Activated T-cell treated with anti-CD3 and anti-CD28 coated beads, Interleukin-2, amount 50 U/mL, for 72 hours (primary cell): ENCODE data around the gene DUSP7. TPM values are rescaled to one million over a fixed set of nuclear protein-coding genes. Genes with fewer than 3 reads are reported as not detected.

ENCODE experiments used
- ATAC-seq, 2 donors: fragments of 150-1000 bp; cut with Tn5 transposase; replicated peaks in 1 of 2; 2 replicates each; pipeline ENCODE4 v1.10.0; 2021; ENCODE audit warnings: moderate library complexity in 2 of 2, mild to moderate bottlenecking in 1 of 2
- DNase-seq, 2 donors: peaks; one replicate each; pipeline ENCODE4 v3.0.0; 2021 to 2022; ENCODE audit warnings: mixed read lengths in 1 of 2
- H3K27ac Mint-ChIP-seq: one replicate; pipeline ENCODE4 v1.8.0; 2022; ENCODE audit warnings: mild to moderate bottlenecking, moderate library complexity, mixed read lengths
- H3K27me3 Mint-ChIP-seq: one replicate; pipeline ENCODE4 v1.8.0; 2022; ENCODE audit warnings: low read depth, mixed read lengths
- H3K36me3 Mint-ChIP-seq, 2 donors: one replicate each; pipeline ENCODE4 v1.8.0; 2022; ENCODE audit warnings: mixed read lengths in 2 of 2, mild to moderate bottlenecking in 1 of 2; ENCODE audit not compliant: insufficient read depth in 2 of 2
- H3K4me1 Mint-ChIP-seq: one replicate; pipeline ENCODE4 v1.8.0; 2022; ENCODE audit warnings: low read depth, mixed read lengths
- H3K4me3 Mint-ChIP-seq, 2 donors: one replicate each; pipeline ENCODE4 v1.8.0; 2022; ENCODE audit warnings: mild to moderate bottlenecking in 2 of 2, mixed read lengths in 2 of 2, moderate library complexity in 2 of 2
- H3K9me3 Mint-ChIP-seq, 2 donors: one replicate each; pipeline ENCODE4 v1.8.0; 2022; ENCODE audit warnings: mixed read lengths in 2 of 2
- total RNA-seq, 2 donors: library from RNA; stranded (reverse); gene quantifications; one replicate each; pipeline ENCODE4 v1.2.3, GENCODE V29; 2022

DUSP7 gene
- total RNA-seq, 2 donors from 2014 or later = 12.8 to 15.7 TPM

DNA sequence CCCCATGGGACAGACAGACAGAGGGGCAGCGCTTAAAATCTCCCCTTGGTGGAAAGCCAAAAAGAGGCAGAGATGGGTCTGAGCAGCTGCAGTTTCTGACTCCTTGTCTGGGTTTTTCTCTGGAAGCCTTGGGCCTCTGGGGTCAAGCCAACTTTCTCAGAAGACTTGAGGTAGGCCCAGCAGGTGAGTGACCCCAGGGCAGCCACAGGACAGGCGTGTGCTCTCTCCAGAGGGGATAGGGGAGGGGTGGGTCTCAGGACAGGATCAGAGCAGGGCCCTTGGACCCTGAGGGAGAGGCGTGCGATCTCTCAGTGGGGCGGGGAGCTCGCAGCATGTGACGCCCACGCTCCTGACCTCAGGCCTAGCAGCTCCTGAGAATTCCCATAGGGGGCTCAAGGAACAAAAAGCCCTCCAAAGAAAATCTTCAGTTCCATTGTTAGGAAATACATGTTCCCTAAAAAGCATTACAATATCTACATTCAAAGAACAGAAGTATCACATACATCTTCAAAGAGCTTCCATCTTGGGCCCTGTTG is 34.6 kb upstream of the DUSP7 start:
- DNase-seq (no peak), ATAC-seq (no peak)
- peaks cover 21% of the 10 kb centered on the region for H3K4me1 Mint-ChIP-seq
- no peak overlapping the region for H3K27ac Mint-ChIP-seq
- peaks cover 0 to 3% of the 10 kb centered on the region in 2 donors for H3K36me3 Mint-ChIP-seq
- H3K9me3 Mint-ChIP-seq = no peaks in the 10 kb centered on the region
- H3K27me3 Mint-ChIP-seq = no peaks in the 10 kb centered on the region
- no peak overlapping the region for H3K4me3 Mint-ChIP-seq

DNA sequence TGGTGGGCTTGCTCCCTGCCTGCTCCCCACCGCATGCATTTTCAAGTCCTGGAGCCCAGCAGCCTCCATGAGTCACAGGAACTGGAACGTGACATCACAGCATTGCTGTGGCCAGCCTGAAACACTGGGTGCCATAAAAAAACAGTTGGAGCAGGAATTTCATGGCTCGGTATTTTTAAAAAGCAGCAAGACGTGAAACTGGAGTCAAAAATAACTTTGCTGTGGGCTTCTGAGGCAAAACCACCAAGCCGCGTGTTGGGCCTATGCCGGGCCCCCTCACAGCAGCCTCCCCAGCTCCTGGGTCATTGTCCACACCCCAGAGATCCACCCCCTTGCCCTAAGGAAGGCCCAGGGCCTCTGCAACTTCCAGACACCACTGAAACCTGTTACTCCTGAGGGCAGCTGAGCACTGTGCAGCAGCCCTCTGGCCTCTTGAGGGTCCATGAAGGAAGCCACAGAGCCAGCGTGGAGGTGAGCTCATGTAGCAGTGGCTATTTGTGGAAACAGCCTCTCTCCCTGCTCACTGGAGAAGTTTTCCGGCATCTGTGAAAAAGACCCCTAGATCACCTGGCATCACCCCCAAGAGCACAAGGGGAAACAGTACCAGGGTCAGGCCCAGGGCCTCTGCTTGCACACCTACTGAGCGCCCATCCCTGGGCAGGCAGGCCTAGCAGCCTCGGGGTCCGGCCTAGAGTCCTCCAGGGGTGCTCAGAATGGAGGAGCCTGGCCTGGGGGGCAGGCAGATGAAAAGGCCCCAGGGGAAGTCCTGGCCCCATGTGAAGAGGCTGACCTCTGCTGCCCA is 34.0 kb upstream of the DUSP7 start:
- H3K27me3 Mint-ChIP-seq = no peaks in the 10 kb centered on the region

DNA sequence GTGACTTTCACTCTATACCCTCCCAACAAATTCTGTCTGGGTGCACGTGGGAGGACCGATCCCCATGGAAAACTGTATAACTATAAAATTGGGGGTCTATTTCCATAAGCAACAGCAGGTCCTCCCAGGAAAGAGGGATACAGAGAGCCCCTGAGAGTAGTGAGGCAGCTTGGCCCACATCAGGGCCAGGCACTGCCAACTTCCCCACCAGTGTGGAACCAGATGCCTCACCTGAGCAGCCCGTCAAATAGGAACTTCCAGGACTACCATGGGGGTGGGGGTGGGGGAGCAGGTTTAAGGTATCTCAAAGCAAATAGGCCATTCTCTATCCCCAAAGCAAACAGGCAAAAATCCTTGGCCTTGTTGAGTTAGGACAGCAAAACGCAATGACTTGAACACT is 33.3 kb upstream of the DUSP7 start:
- no peak overlapping the region for H3K27ac Mint-ChIP-seq
- no peak for DNase-seq
- no peaks in the 10 kb centered on the region for H3K27me3 Mint-ChIP-seq

More for the DNA sequence above, 34.0 kb upstream of the DUSP7 start:
- Mint-ChIP-seq H3K36me3 (no peaks in the 10 kb centered on the region), H3K9me3 (no peaks in the 10 kb centered on the region), H3K27ac (no peak overlapping the region), H3K4me3 (no peak overlapping the region), H3K4me1 (peaks cover 27% of the 10 kb centered on the region)
- ATAC-seq = no peak
- no peak for DNase-seq

DNA sequence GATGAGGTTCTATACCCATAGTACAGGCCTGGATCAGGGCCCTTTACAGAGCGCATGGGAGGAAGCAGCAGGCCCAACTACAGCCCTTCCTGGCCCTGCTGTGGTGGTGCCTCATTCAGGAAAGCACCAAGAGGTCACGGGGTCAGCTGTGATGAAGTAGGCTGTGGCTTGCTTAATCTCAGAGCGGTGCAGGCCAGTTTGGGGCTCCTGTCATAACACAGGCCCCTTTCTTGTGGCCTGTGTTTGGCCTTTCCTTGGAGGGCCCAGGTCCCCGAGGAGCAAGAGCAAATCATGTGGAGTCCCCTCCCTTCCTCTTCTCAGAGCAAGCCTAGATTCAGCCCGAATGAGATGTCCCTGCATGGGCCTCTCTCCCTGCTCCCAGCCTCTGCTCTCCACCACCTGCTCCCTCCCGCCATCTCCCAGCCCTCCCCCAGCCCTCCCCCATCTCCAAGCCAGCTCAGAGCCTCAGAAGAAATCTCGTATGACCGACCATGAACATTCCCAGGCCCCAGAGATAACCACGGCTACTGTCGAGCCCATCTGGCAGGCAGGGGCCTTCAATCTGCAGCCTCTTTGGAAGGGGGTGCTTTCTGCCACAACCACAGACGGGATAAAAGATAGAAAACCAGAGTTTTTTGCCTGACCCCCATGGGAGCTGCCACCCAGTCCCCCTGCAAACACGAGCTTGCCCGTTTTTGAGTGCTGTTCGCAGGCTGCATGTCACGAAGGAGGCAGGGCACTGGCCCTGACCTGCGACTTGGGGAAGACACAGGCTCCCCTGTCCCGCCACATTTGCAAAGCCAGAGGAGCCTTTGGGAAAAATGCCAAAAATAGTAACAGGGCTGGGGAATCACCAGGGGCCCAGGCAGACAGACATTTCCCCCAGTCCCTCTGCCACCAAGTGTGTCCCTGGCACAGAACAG is 32.3 kb upstream of the DUSP7 start:
- Mint-ChIP-seq H3K27me3 (no peaks in the 10 kb centered on the region), H3K4me1 (peaks cover 27% of the 10 kb centered on the region), H3K36me3 (no peaks in the 10 kb centered on the region), H3K9me3 (no peaks in the 10 kb centered on the region), H3K4me3 (no peak overlapping the region), H3K27ac (no peak overlapping the region)
- ATAC-seq = no peak
- no peak for DNase-seq

More for the DNA sequence above, 33.3 kb upstream of the DUSP7 start:
- no peak for ATAC-seq
- Mint-ChIP-seq H3K9me3 (no peaks in the 10 kb centered on the region), H3K36me3 (no peaks in the 10 kb centered on the region), H3K4me3 (no peak overlapping the region), H3K4me1 (peaks cover 27% of the 10 kb centered on the region)

DNA sequence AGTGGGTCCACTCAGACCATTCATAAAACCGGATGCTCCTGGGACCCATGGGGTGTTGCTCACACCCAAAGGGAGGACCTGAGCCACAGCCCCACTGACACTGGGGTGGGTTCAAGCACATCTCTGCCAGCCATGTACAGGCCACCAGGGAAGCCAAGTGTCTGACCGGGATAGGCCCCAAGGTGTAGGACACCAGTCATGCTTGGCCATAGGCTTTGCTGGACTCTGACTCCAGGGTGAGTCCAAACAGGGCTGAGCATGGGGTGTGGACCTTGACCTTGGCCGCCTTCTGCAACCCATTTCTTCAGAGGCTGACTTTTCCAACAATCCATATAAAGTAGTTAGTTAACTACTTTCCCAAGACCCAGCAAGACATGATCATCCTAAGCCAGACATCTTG is 31.4 kb upstream of the DUSP7 start:
- DNase-seq (no peak), ATAC-seq (no peak)
- H3K9me3 Mint-ChIP-seq = no peaks in the 10 kb centered on the region
- H3K27ac Mint-ChIP-seq = no peak overlapping the region
- H3K4me3 Mint-ChIP-seq = peak overlapping the region in 1 of 2 donors; percentile 29
- H3K4me1 Mint-ChIP-seq = peaks cover 27% of the 10 kb centered on the region
- H3K36me3 Mint-ChIP-seq = no peaks in the 10 kb centered on the region
- H3K27me3 Mint-ChIP-seq = no peaks in the 10 kb centered on the region

DNA sequence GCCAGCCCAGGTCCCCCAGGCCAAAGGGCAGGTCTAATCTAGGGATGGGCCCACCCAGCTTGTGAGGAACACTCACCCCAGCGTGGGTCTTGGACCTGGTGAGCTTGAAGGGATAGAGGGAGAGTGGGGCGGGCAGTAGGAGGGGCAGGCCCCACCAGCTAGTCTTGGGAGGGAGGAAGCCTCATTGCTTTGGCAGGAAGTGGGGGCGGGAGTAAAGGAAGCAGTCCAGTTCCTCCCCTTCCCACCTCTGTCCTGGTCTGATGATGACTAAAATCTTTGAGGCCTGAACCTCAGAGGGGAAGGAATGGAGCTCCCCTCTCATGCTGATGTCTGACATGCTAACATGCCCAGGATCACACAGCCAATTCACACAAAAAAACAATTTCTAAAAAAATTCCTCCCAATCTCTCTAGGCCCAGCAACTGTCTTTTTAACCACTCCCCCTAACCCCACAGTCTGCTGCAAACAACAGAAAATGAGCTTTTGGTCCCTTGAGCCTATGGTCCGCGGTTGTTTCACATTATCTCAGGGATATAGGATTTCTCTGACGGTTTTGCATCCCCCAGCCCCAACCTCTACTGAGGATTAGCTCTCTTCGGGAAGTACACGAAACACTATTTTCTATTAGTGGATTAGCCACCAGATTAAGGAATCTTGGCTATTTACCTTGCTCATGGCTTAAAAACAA is 30.7 kb upstream of the DUSP7 start:
- H3K4me3 Mint-ChIP-seq = peak overlapping the region; percentile 29 to 51
- H3K9me3 Mint-ChIP-seq = no peaks in the 10 kb centered on the region
- peaks cover 27% of the 10 kb centered on the region for H3K4me1 Mint-ChIP-seq
- H3K27ac Mint-ChIP-seq = peak overlapping the region; percentile 19
- no peaks in the 10 kb centered on the region for H3K27me3 Mint-ChIP-seq
- no peak for DNase-seq
- peak in 1 of 2 donors; percentile 28 for ATAC-seq
- H3K36me3 Mint-ChIP-seq = no peaks in the 10 kb centered on the region

DNA sequence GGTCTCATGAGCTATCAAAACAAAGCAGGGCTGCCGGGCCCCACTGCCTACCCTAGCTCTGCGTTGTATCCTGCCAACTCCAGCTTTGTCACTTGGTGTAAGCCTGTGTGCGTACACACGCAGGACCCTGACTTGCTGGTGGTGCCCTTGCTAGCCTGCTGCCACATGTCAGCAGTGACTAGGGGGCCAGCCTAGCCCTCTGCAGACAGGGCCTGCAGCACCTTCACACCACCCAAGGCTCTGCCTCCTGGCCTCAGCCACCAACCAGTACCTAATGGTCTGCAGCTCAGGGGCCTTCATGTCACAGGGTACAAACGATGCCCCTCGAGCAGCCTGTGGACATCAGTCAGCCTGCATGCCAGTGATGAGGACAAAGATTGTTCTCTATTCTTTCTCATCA is 30.1 kb upstream of the DUSP7 start:
- Mint-ChIP-seq H3K9me3 (no peaks in the 10 kb centered on the region), H3K27ac (no peak overlapping the region)

DNA sequence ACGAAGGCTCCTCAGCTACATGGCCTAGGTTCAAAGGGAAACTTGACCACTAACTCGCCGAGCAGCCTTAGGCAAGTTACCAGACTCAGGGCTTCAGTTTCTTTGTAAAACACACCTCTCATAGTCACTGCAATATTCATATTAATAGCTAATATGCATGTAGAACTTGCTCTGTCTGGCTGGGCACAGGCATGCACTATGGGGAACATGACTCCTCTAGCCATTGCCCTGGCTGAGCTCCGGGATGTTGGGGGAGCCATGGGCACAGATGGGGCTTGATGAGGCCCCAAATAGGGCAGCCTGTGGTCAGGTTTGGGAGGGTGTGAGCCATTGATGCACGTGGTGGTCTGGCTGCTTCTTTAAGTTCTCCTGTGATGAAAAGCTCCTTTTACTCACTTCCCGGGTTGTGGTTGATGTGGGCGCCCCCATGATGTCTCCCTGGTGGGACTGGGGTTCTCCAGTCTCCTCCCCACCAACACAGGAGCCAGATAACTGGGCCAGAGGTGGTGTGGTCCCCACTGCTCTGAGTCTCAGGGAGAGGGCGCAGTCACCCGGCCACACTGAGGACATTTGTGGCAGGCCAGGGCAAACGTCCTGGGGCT is 29.4 kb upstream of the DUSP7 start:
- peak overlapping the region; percentile 10 to 51 for H3K4me3 Mint-ChIP-seq
- no peaks in the 10 kb centered on the region for H3K36me3 Mint-ChIP-seq

More for the DNA sequence above, 30.1 kb upstream of the DUSP7 start:
- no peaks in the 10 kb centered on the region for H3K36me3 Mint-ChIP-seq
- ATAC-seq = peak; percentile 23 to 36
- no peak for DNase-seq
- no peaks in the 10 kb centered on the region for H3K27me3 Mint-ChIP-seq
- peak overlapping the region; percentile 10 to 51 for H3K4me3 Mint-ChIP-seq
- peaks cover 27% of the 10 kb centered on the region for H3K4me1 Mint-ChIP-seq

DNA sequence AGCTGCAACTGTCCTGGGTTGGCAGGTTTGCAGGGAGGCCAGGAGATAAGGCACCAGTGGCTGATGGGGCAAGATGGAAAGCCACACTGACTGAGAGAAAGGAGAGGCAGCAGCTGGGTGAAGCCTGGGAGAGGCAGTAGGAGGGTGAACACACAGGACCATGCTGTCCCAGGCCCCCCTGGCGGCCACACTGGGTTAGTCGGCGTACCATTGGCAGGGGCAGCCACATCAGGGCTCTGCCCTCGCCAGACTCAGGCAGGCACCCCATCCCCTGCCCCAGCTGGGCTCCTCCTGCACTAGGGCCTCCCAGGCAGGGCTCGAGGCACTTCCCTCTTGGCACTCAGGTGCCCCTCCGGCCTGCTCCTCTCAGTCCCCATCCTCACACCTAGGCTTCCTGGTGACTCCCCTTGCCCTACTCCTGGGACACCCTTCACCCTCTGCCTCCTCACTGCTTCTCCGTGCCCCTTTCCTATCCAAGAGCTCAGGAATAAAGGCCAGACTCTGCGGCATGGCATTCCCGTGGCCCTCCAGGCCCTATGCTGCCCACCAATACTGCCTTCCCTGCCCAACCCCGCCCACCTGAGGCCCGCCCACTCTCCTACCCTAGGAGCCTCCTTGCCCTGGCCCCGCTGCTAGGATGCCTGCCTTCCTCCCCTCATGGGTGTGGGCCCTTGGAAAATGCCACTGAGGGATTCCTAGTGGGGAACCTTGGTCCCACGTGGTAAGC is 28.7 kb upstream of the DUSP7 start:
- Mint-ChIP-seq H3K27ac (no peak overlapping the region), H3K9me3 (no peaks in the 10 kb centered on the region), H3K4me1 (peaks cover 27% of the 10 kb centered on the region), H3K27me3 (no peaks in the 10 kb centered on the region), H3K36me3 (no peaks in the 10 kb centered on the region), H3K4me3 (no peak overlapping the region)
- DNase-seq (no peak), ATAC-seq (no peak)

More for the DNA sequence above, 29.4 kb upstream of the DUSP7 start:
- Mint-ChIP-seq H3K27ac (no peak overlapping the region), H3K4me1 (peaks cover 27% of the 10 kb centered on the region), H3K9me3 (no peaks in the 10 kb centered on the region), H3K27me3 (no peaks in the 10 kb centered on the region)
- DNase-seq (peak; percentile 32 to 59), ATAC-seq (peak; percentile 64 to 75)

DNA sequence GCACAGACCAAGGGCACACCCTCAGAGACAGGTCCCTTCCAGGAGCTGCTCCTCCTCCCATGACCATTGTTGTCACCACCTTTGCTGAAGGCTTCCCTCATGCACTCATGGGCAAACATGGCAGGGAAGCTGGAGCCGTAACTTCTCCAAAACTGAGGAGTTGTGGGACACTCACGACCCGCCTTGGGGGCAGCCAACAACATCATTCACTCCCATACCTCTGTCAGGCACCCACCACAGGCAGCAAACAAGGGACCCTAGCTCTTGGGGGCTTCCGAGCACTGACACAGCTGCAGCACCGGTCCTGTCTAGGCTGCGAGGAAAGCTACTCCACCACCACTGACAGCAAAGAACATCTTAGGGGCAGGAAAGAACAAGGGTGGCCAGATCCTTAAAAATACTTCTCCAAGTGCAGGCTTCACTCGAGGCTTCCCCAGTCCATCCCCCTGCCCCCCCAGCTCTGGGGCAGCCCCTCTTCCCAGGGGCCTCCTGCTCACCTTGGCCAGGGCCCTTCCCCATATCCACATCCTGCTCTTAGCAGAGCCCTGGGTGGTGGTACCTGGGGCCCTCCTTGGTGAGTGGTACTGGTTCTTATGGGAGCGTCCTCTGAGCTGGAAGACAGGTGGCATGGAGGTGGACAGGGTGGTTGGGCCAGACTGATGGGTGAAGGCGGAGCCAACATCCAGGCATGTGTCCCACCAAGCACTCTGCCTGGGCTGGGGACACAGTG is 28.0 kb upstream of the DUSP7 start:
- no peaks in the 10 kb centered on the region for H3K27me3 Mint-ChIP-seq

DNA sequence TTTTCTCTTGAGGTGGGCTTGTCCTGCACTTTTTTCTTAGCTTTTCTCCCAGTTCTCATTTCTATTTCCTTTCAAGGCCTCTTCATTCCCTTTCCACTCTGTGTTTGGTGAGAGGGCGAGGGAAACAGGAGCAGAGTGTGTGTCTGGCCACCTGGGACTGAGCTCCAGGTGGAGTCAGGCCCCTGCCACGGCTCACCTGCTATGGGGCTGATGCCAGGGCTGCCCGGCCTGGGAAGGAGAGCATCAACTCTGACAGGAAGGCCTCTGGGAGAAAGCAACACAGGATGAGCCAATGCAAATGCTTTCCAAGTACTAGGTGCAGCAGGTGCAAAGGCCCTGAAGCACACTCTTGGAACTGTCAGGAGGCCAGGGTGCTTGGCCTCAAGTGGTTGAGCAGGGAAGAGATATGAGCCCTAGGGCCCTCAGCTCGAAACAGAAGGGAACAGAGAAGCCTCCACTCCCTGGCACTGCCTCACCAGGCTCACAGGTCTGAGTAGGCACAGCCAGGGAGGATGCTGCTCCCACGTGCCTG is 27.3 kb upstream of the DUSP7 start:
- Mint-ChIP-seq H3K4me3 (no peak overlapping the region), H3K9me3 (no peaks in the 10 kb centered on the region), H3K4me1 (peaks cover 27% of the 10 kb centered on the region), H3K27ac (no peak overlapping the region), H3K27me3 (no peaks in the 10 kb centered on the region), H3K36me3 (no peaks in the 10 kb centered on the region)
- DNase-seq (no peak), ATAC-seq (no peak)

More for the DNA sequence above, 28.0 kb upstream of the DUSP7 start:
- Mint-ChIP-seq H3K9me3 (no peaks in the 10 kb centered on the region), H3K27ac (no peak overlapping the region), H3K4me3 (no peak overlapping the region), H3K4me1 (peaks cover 27% of the 10 kb centered on the region), H3K36me3 (no peaks in the 10 kb centered on the region)
- ATAC-seq (no peak), DNase-seq (no peak)
